GM18526 (cell line): ENCODE results near the gene LRPPRC.

Experiments
- POLR2A ChIP-seq: IDR thresholded peaks from 3 replicates; pipeline ENCODE4 v1.6.1; 2011; ENCODE audit not compliant: insufficient read length; ENCODE audit errors: extremely low read depth

The LRPPRC gene

GRCh38 chr2:43837033-43837432, 158.8 kb downstream of the LRPPRC start:
- no peak for TF ChIP-seq POLR2A
